GM12878 (cell line): ENCODE data around the gene DISC1. TPM values are rescaled to one million over a fixed set of nuclear protein-coding genes. Genes with fewer than 3 reads are reported as not detected.
"Not testable (repeated sequence)": the region's sequence is repeated elsewhere in the genome, so short reads cannot be mapped to it uniquely, and the experiment has no call there.

Source experiments
- ATAC-seq: fragments of 200-7000 bp; cut with Tn5 transposase; 3 replicates; pipeline ENCODE4 v1.9.1; 2020; ENCODE audit warnings: mild to moderate bottlenecking, moderate library complexity
- BruUV-seq: library from RNA; stranded (reverse); fragments of 400-500 nt; replicated peaks from 2 replicates; lab custom pipeline; 2021; lab: Mats Ljungman, UMichigan
- CTCF ChIA-PET: fragments of 300-600 bp; sonication (Branson Sonifier 250); formaldehyde crosslinking; extraction: SDS; loops from one replicate; lab custom pipeline; 2021; ENCODE audit warnings: inconsistent platforms; lab: Yijun Ruan, JAX
- POLR2A ChIA-PET: fragments of 350-600 bp; formaldehyde crosslinking; extraction: SDS; loops from one replicate; lab custom pipeline; 2021; ENCODE audit warnings: inconsistent platforms; lab: Charles Lee
- RAD21 ChIA-PET: fragments of 300-600 bp; sonication (Branson Sonifier 250); formaldehyde crosslinking; loops from one replicate; lab custom pipeline; 2023; ENCODE audit warnings: antibody characterized with exemption; ENCODE audit not compliant: unreplicated experiment; lab: Charles Lee
- SMC1A ChIA-PET: fragments of 300-600 bp; sonication (Branson Sonifier 250); formaldehyde crosslinking; loops from one replicate; lab custom pipeline; 2023; ENCODE audit not compliant: unreplicated experiment, uncharacterized antibody; lab: Charles Lee
- DNase-seq: peaks from one replicate; pipeline ENCODE4 v3.0.0-alpha.2; 2011; ENCODE audit warnings: low read depth, low spot score
- FAIRE-seq: peaks from 3 replicates; lab custom pipeline; 2011; peaks lifted over from hg19 to GRCh38; lab: Jason Lieb, UNC
- H2AFZ ChIP-seq: 2 replicates; pipeline ENCODE4 v1.6.0; 2011; ENCODE audit warnings: low read depth, low read length, control low read depth; ENCODE audit not compliant: control insufficient read depth
- H3K27ac ChIP-seq: 2 replicates; pipeline ENCODE4 v1.5.1; 2011; ENCODE audit warnings: control low read depth; ENCODE audit not compliant: control insufficient read depth, insufficient read depth
- H3K27me3 ChIP-seq, 2 experiments: replicated peaks in 1 of 2; 2 replicates each; pipeline versions ENCODE4 v1.6.0 to v1.6.1; 2011; ENCODE audit warnings: low read length in 1 of 2; ENCODE audit not compliant: control insufficient read depth in 2 of 2, insufficient read depth in 2 of 2
- H3K36me3 ChIP-seq, 2 experiments: 2 replicates each; pipeline ENCODE4 v1.5.1; 2011; ENCODE audit warnings: low read length in 1 of 2; ENCODE audit not compliant: control insufficient read depth in 2 of 2, insufficient read depth in 2 of 2
- H3K4me1 ChIP-seq: 2 replicates; pipeline ENCODE4 v1.6.1; 2011; ENCODE audit warnings: mild to moderate bottlenecking, low read length, moderate library complexity, mixed read lengths; ENCODE audit not compliant: control insufficient read depth, insufficient read depth
- H3K4me2 ChIP-seq: 2 replicates; pipeline ENCODE4 v1.6.0; 2011; ENCODE audit warnings: control low read depth; ENCODE audit not compliant: control insufficient read depth, insufficient read depth
- H3K4me3 ChIP-seq: fragments of 200-600 bp; sonication (generic); 2 replicates; pipeline ENCODE4 v1.5.1; 2016
- H3K79me2 ChIP-seq: 2 replicates; pipeline ENCODE4 v1.6.0; 2011; ENCODE audit warnings: low read length; ENCODE audit not compliant: control insufficient read depth, insufficient read depth
- H3K9ac ChIP-seq: 2 replicates; pipeline ENCODE4 v1.8.0; 2011; ENCODE audit warnings: low read length, control low read depth, mixed read lengths; ENCODE audit not compliant: control insufficient read depth, insufficient read depth
- H3K9me3 ChIP-seq: replicated peaks from 3 replicates; pipeline ENCODE4 v1.5.1; 2011; ENCODE audit warnings: mild to moderate bottlenecking, low read length; ENCODE audit not compliant: control insufficient read depth, insufficient read depth
- H4K20me1 ChIP-seq: 2 replicates; pipeline ENCODE4 v1.6.0; 2011; ENCODE audit not compliant: control insufficient read depth, insufficient read depth
- EP300 ChIP-seq, 2 experiments: fragments of 150-350 bp in 1 of 2; IDR thresholded peaks; 2 replicates each; pipeline ENCODE4 v1.6.1; 2011 to 2012; ENCODE audit warnings: low read depth in 2 of 2, low read length in 2 of 2, borderline replicate concordance in 1 of 2, improper control_type of control experiment in 1 of 2, inconsistent platforms in 1 of 2; ENCODE audit not compliant: control insufficient read depth in 1 of 2
- FOS ChIP-seq: IDR thresholded peaks from 3 replicates; pipeline ENCODE4 v1.6.1; 2011; ENCODE audit warnings: borderline replicate concordance; ENCODE audit not compliant: insufficient read length; ENCODE audit errors: extremely low read depth
- LARP7 ChIP-seq: fragments of 450-650 bp; IDR thresholded peaks from 2 replicates; pipeline ENCODE4 v1.6.1; 2017; ENCODE audit warnings: mild to moderate bottlenecking
- MEF2A ChIP-seq: IDR thresholded peaks from 2 replicates; pipeline ENCODE4 v1.6.1; 2011; ENCODE audit warnings: low read depth, mild to moderate bottlenecking, low read length, moderate library complexity; ENCODE audit not compliant: insufficient read depth
- NFXL1 ChIP-seq: fragments of 450-650 bp; IDR thresholded peaks from 2 replicates; pipeline ENCODE4 v1.6.1; 2017; ENCODE audit warnings: antibody characterized with exemption, mild to moderate bottlenecking, borderline replicate concordance
- POLR2A ChIP-seq: IDR thresholded peaks from 2 replicates; pipeline ENCODE4 v1.6.1; 2011; ENCODE audit warnings: low read depth, mild to moderate bottlenecking, low read length
- SMAD5 ChIP-seq: IDR thresholded peaks from 2 replicates; pipeline ENCODE4 v1.6.1; 2016; ENCODE audit warnings: antibody characterized with exemption, low read depth
- TCF12 ChIP-seq: IDR thresholded peaks from 2 replicates; pipeline ENCODE4 v1.6.1; 2011; ENCODE audit warnings: low read depth, mild to moderate bottlenecking, low read length
- ZNF622 ChIP-seq: fragments of 450-650 bp; IDR thresholded peaks from 2 replicates; pipeline ENCODE4 v1.6.1; 2017; ENCODE audit warnings: mild to moderate bottlenecking, inconsistent platforms
- WGBS: methylation state at CpG from one replicate; pipeline ENCODE4 v1.1.6; 2016; ENCODE audit warnings: low lambda C conversion rate; ENCODE audit not compliant: insufficient replicate concordance, insufficient coverage; ENCODE audit errors: missing lambda C conversion rate; 5-methylcytosine and 5-hydroxymethylcytosine counted together
- in situ Hi-C: fragments of 300-500 bp; cut with MboI; formaldehyde crosslinking; loops from 9 replicates; pipeline ENCODE4 v1.14.3; 2018; ENCODE audit warnings: mixed read lengths
- intact Hi-C: fragments of 100-400 bp; cut with micrococcal nuclease; formaldehyde crosslinking; loops from one replicate; pipeline ENCODE4 v1.14.2; 2022; ENCODE audit not compliant: unreplicated experiment
- polyA plus RNA-seq, 11 experiments: library from polyadenylated mRNA; depleted of rRNA in 4 of 11; unstranded in 6 of 11; stranded (reverse) in 5 of 11; fragments of >200 nt; fragmentation: Nextera tagmentation in 4 of 11; fragmentation: Illumina TruSeq in 1 of 11; extraction: Ambion mirVana in 4 of 11; extraction: Trizol in 1 of 11; gene quantifications; 1 replicate in 1 of 11; 2 replicates in 10 of 11; pipeline versions ENCODE4 v1.2.1 to v1.2.3, GENCODE V29; 2011 to 2016; ENCODE audit warnings: inconsistent platforms in 2 of 11, missing spikeins in 2 of 11, low read depth in 1 of 11
- total RNA-seq, 4 experiments: library from RNA; depleted of rRNA in 3 of 4; stranded (reverse); fragments of >200 nt in 3 of 4; fragmentation: Illumina TruSeq in 1 of 4; extraction: Trizol in 1 of 4; gene quantifications; 2 replicates each; pipeline versions ENCODE4 v1.2.1 to v1.2.3, GENCODE V29; 2013 to 2021

The DISC1 gene
- total and polyA plus RNA-seq, 10 of the 15 experiments (the other 5 are each of a cell fraction or from before 2014, with no cell fraction given): 0.05 to 0.72 (median 0.19) TPM; not detected in 1

GRCh38 chr1:231592809-231593208 lies 33.8 kb upstream of the DISC1 start:
- Histone ChIP-seq H3K79me2 (no peaks in the 10 kb centered on the region), H3K9ac (no peak overlapping the region), H3K4me3 (no peak overlapping the region), H3K4me1 (no peaks in the 10 kb centered on the region), H4K20me1 (no peaks in the 10 kb centered on the region), H2AFZ (no peak overlapping the region), H3K9me3 (no peaks in the 10 kb centered on the region; the same call in 2 of the 3 replicates), H3K4me2 (no peak overlapping the region), H3K36me3 (no peaks in the 10 kb centered on the region), H3K27ac (no peak overlapping the region), H3K27me3 (no peaks in the 10 kb centered on the region)
- DNase-seq: no peak
- no TSS peak for BruUV-seq
- FAIRE-seq: no peak
- RAD21 ChIA-PET: no interaction called here
- POLR2A ChIA-PET: interaction anchor here (0.6 kb wide), 1 partner anchor 105 kb away, joined by 3 read pairs; no protein-coding TSS in a partner anchor
- CTCF ChIA-PET: interaction anchor here (0.6 to 2.0 kb wide), 4 partner anchors 8 to 183 kb away, joined by 3 to 5 read pairs (median 4); no protein-coding TSS in a partner anchor
- 5% methylated on average over 1 of the region's 1 CpG for WGBS
- in situ Hi-C loops: no loop called here
- no peak for ATAC-seq
- intact Hi-C loops: loop anchor here (5.0 kb wide), 1 partner anchor 176 kb away; no protein-coding TSS in a partner anchor
- SMC1A ChIA-PET: interaction anchor here (0.6 to 1.2 kb wide), 3 partner anchors 13 to 243 kb away, joined by 3 to 4 read pairs (median 3); no protein-coding TSS in a partner anchor
- TF ChIP-seq SMAD5 (no peak), EP300 (IDR thresholded peaks at IDR 0.05; ENCODE audit: borderline replicate concordance in 1 of 2, control insufficient read depth in 1 of 2, low read depth in 2 of 2, low read length in 2 of 2) (no peak), NFXL1 (no peak), POLR2A (no peak), TCF12 (no peak), ZNF622 (no peak), MEF2A (no peak), LARP7 (no peak), FOS (no peak)

GRCh38 chr1:231593264-231593663 lies 33.3 kb upstream of the DISC1 start:
- H3K4me2 ChIP-seq, H3K9ac ChIP-seq, H3K4me1 ChIP-seq, H3K9me3 ChIP-seq, POLR2A ChIA-PET, BruUV-seq, H3K27ac ChIP-seq, H3K27me3 ChIP-seq, H3K79me2 ChIP-seq, H2AFZ ChIP-seq, DNase-seq, ATAC-seq, H4K20me1 ChIP-seq, in situ Hi-C loops, H3K4me3 ChIP-seq, FAIRE-seq, RAD21 ChIA-PET, H3K36me3 ChIP-seq: not testable (repeated sequence)
- 91% methylated on average over 1 of the region's 1 CpG for WGBS
- SMC1A ChIA-PET: interaction anchor here (0.6 to 1.2 kb wide), 3 partner anchors 13 to 244 kb away, joined by 3 to 4 read pairs (median 3); no protein-coding TSS in a partner anchor
- intact Hi-C loops: loop anchor here (5.0 kb wide), 1 partner anchor 176 kb away; no protein-coding TSS in a partner anchor
- CTCF ChIA-PET: interaction anchor here (0.6 to 1.3 kb wide), 3 partner anchors 9 to 184 kb away, joined by 3 to 5 read pairs (median 4); no protein-coding TSS in a partner anchor
